ENCODE data around the gene STRAP.
"Not testable (repeated sequence)": the region's sequence is repeated elsewhere in the genome, so short reads cannot be mapped to it uniquely, and the experiment has no call there.

STRAP gene

GRCh38 chr12:15914131-15914530 lies 31.9 kb downstream of the STRAP start:
- not testable (repeated sequence) for H2BK5ac ChIP-seq (ENCODE audit: low read length); H3K4me3 ChIP-seq (ENCODE audit: low read length in 2 of 2); H4K8ac ChIP-seq (ENCODE audit: low read depth, low read length); H4K91ac ChIP-seq (ENCODE audit: low read depth, low read length, poor library complexity); H3K27ac ChIP-seq (replicated peaks; ENCODE audit: low read length); H3K18ac ChIP-seq (ENCODE audit: low read length); H3K23ac ChIP-seq (ENCODE audit: low read depth, low read length, poor library complexity); DNase-seq (ENCODE audit: low spot score); H2BK12ac ChIP-seq (ENCODE audit: low read length); H3K14ac ChIP-seq (ENCODE audit: low read length); H3K79me1 ChIP-seq (ENCODE audit: low read depth, low read length); H3K4me2 ChIP-seq (ENCODE audit: insufficient read depth, low read length, poor library complexity, severe bottlenecking); H3K9me3 ChIP-seq (replicated peaks in 1 of 2; ENCODE audit: control insufficient read depth in 2 of 2, insufficient read depth in 1 of 2, low read depth in 1 of 2, low read length in 2 of 2); H2AK5ac ChIP-seq (ENCODE audit: low read depth, low read length); H3K9ac ChIP-seq (ENCODE audit: low read depth, low read length, poor library complexity); H3K36me3 ChIP-seq (replicated peaks in 1 of 2; ENCODE audit: control insufficient read depth in 2 of 2, insufficient read depth in 2 of 2, low read length in 2 of 2); H2BK15ac ChIP-seq (ENCODE audit: low read length); H2BK120ac ChIP-seq (ENCODE audit: low read depth, low read length); H3K4ac ChIP-seq (ENCODE audit: low read length); H2AFZ ChIP-seq (ENCODE audit: low read length); H3K27me3 ChIP-seq (ENCODE audit: control insufficient read depth in 3 of 3, insufficient read depth in 3 of 3, low read depth in 1 of 3, low read length in 3 of 3)
- WGBS, 2 donors (ENCODE audit: extremely low coverage in 2 of 2, insufficient read length in 2 of 2, insufficient replicate concordance in 1 of 2), result no CpG with 5 or more reads among the region's 5 CpGs
- peaks cover 9 to 14% of the 10 kb centered on the region in 2 donors for H3K4me1 ChIP-seq (ENCODE audit: control insufficient read depth in 2 of 2, insufficient read depth in 1 of 2, low read depth in 1 of 2, low read length in 2 of 2)

DNA sequence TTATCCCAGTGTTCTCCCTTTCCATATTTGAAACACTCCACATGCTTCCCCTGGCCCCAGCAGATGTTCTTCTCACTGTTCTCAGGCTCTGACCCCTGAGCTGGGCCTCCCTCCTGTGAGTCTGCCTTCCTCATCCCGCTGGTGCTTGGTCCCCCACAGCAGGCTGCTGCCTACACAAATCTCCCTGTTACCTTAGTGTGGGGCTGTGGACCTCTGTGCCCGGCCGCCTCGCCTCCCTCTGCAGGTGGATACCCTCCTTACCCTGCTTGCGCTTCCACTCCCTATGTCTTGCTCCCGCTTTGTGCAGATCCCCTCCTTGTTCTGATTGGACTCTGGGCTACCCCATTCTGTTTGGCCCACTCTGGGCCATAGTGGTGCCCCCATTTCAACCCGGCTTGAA lies 35.9 kb downstream of the STRAP start:
- no peak overlapping the region for H3K4me3 ChIP-seq (ENCODE audit: low read length in 2 of 2)
- no peak overlapping the region for H3K4me2 ChIP-seq (ENCODE audit: insufficient read depth, low read length, poor library complexity, severe bottlenecking)
- peak overlapping the region; percentile 77 for H3K18ac ChIP-seq (ENCODE audit: low read length)
- H3K9me3 ChIP-seq (replicated peaks in 1 of 2; ENCODE audit: control insufficient read depth in 2 of 2, insufficient read depth in 1 of 2, low read depth in 1 of 2, low read length in 2 of 2), result peaks cover 0 to 2% of the 10 kb centered on the region in 2 donors
- no peak overlapping the region for H3K9ac ChIP-seq (ENCODE audit: low read depth, low read length, poor library complexity)
- H3K27me3 ChIP-seq (ENCODE audit: control insufficient read depth in 3 of 3, insufficient read depth in 3 of 3, low read depth in 1 of 3, low read length in 3 of 3), result no peaks in the 10 kb centered on the region
- no peak overlapping the region for H3K14ac ChIP-seq (ENCODE audit: low read length)
- no peak overlapping the region for H2BK15ac ChIP-seq (ENCODE audit: low read length)
- no peak overlapping the region for H2BK12ac ChIP-seq (ENCODE audit: low read length)
- no peak overlapping the region for H2BK5ac ChIP-seq (ENCODE audit: low read length)
- no peak overlapping the region for H3K23ac ChIP-seq (ENCODE audit: low read depth, low read length, poor library complexity)
- no peak overlapping the region for H3K27ac ChIP-seq (replicated peaks; ENCODE audit: low read length)
- H2AFZ ChIP-seq (ENCODE audit: low read length), result no peak overlapping the region
- DNase-seq (ENCODE audit: low spot score), result no peak
- no peak overlapping the region for H2AK5ac ChIP-seq (ENCODE audit: low read depth, low read length)
- H3K4ac ChIP-seq (ENCODE audit: low read length), result no peak overlapping the region
- no CpG with 5 or more reads among the region's 7 CpGs for WGBS, 2 donors (ENCODE audit: extremely low coverage in 2 of 2, insufficient read length in 2 of 2, insufficient replicate concordance in 1 of 2)
- peaks cover 0 to 8% of the 10 kb centered on the region in 2 donors for H3K36me3 ChIP-seq (replicated peaks in 1 of 2; ENCODE audit: control insufficient read depth in 2 of 2, insufficient read depth in 2 of 2, low read length in 2 of 2)
- H4K91ac ChIP-seq (ENCODE audit: low read depth, low read length, poor library complexity), result no peak overlapping the region
- no peaks in the 10 kb centered on the region for H3K79me1 ChIP-seq (ENCODE audit: low read depth, low read length)
- H4K8ac ChIP-seq (ENCODE audit: low read depth, low read length), result no peak overlapping the region
- peaks cover 8 to 13% of the 10 kb centered on the region in 2 donors for H3K4me1 ChIP-seq (ENCODE audit: control insufficient read depth in 2 of 2, insufficient read depth in 1 of 2, low read depth in 1 of 2, low read length in 2 of 2)
- no peak overlapping the region for H2BK120ac ChIP-seq (ENCODE audit: low read depth, low read length)

DNA sequence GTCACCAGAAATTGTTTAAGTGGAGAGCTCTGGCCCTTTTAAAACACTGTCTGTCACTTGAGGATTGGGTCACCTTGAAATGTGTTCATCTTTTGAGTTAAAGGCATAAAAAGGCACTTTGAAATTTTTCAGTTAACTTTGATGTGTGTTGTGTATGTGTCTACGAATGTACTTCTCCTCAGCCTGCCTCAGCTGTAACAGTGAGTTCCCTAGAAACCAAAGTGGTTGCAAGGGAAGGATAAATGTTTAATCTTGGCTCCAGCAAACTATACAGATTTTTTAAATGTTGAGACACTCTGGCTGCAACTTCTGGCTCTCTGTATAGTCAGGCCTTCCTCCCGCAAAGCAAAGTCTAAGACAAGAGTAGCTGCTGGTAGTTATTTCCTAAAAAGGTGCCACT lies 37.2 kb downstream of the STRAP start:
- H2BK5ac ChIP-seq (ENCODE audit: low read length), result no peak overlapping the region
- no peak overlapping the region for H3K14ac ChIP-seq (ENCODE audit: low read length)
- DNase-seq (ENCODE audit: low spot score), result no peak
- H4K91ac ChIP-seq (ENCODE audit: low read depth, low read length, poor library complexity), result no peak overlapping the region
- no peak overlapping the region for H3K4ac ChIP-seq (ENCODE audit: low read length)
- WGBS, 2 donors (ENCODE audit: extremely low coverage in 2 of 2, insufficient read length in 2 of 2, insufficient replicate concordance in 1 of 2), result no CpG with 5 or more reads among the region's 2 CpGs
- H3K9me3 ChIP-seq (replicated peaks in 1 of 2; ENCODE audit: control insufficient read depth in 2 of 2, insufficient read depth in 1 of 2, low read depth in 1 of 2, low read length in 2 of 2), result peaks cover 0 to 2% of the 10 kb centered on the region in 2 donors
- H3K9ac ChIP-seq (ENCODE audit: low read depth, low read length, poor library complexity), result no peak overlapping the region
- H3K27me3 ChIP-seq (ENCODE audit: control insufficient read depth in 3 of 3, insufficient read depth in 3 of 3, low read depth in 1 of 3, low read length in 3 of 3), result no peaks in the 10 kb centered on the region
- no peak overlapping the region for H2BK12ac ChIP-seq (ENCODE audit: low read length)
- no peak overlapping the region for H4K8ac ChIP-seq (ENCODE audit: low read depth, low read length)
- no peak overlapping the region for H3K4me2 ChIP-seq (ENCODE audit: insufficient read depth, low read length, poor library complexity, severe bottlenecking)
- peaks cover 8 to 13% of the 10 kb centered on the region in 2 donors for H3K4me1 ChIP-seq (ENCODE audit: control insufficient read depth in 2 of 2, insufficient read depth in 1 of 2, low read depth in 1 of 2, low read length in 2 of 2)
- H2BK120ac ChIP-seq (ENCODE audit: low read depth, low read length), result no peak overlapping the region
- H3K36me3 ChIP-seq (replicated peaks in 1 of 2; ENCODE audit: control insufficient read depth in 2 of 2, insufficient read depth in 2 of 2, low read length in 2 of 2), result peaks cover 0 to 8% of the 10 kb centered on the region in 2 donors
- no peak overlapping the region for H3K18ac ChIP-seq (ENCODE audit: low read length)
- no peak overlapping the region for H2AFZ ChIP-seq (ENCODE audit: low read length)
- no peak overlapping the region for H3K4me3 ChIP-seq (ENCODE audit: low read length in 2 of 2)
- H3K23ac ChIP-seq (ENCODE audit: low read depth, low read length, poor library complexity), result no peak overlapping the region
- no peak overlapping the region for H2BK15ac ChIP-seq (ENCODE audit: low read length)
- H3K27ac ChIP-seq (replicated peaks; ENCODE audit: low read length), result no peak overlapping the region
- no peak overlapping the region for H2AK5ac ChIP-seq (ENCODE audit: low read depth, low read length)
- no peaks in the 10 kb centered on the region for H3K79me1 ChIP-seq (ENCODE audit: low read depth, low read length)

DNA sequence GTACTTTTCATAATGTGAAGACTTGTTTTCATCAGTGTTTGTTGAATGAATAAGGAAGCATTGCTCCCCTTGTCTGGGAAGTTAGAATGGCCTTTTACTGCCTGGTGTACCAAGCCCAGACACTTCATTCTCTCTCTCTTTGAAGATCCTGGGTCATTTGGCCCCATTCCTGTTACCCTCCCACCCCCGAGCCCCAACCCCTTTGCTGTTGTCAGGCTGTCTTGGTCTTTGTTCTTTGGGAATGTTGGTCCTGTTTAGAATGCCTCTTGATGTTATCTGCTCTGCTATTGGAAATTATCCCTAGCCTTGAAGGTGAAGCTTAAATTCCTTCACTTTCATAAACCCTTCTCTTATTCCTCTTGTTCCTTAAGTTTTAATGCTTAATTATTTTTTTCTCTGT lies 42.8 kb downstream of the STRAP start:
- DNase-seq (ENCODE audit: low spot score), result no peak
- no peak overlapping the region for H3K27ac ChIP-seq (replicated peaks; ENCODE audit: low read length)

More for the DNA sequence above, 42.8 kb downstream of the STRAP start:
- no peak overlapping the region for H2BK5ac ChIP-seq (ENCODE audit: low read length)
- H4K8ac ChIP-seq (ENCODE audit: low read depth, low read length), result no peak overlapping the region
- H3K18ac ChIP-seq (ENCODE audit: low read length), result no peak overlapping the region
- H3K14ac ChIP-seq (ENCODE audit: low read length), result no peak overlapping the region
- no peak overlapping the region for H2BK15ac ChIP-seq (ENCODE audit: low read length)
- no peaks in the 10 kb centered on the region for H3K36me3 ChIP-seq (replicated peaks in 1 of 2; ENCODE audit: control insufficient read depth in 2 of 2, insufficient read depth in 2 of 2, low read length in 2 of 2)
- H3K23ac ChIP-seq (ENCODE audit: low read depth, low read length, poor library complexity), result no peak overlapping the region
- H3K9me3 ChIP-seq (replicated peaks in 1 of 2; ENCODE audit: control insufficient read depth in 2 of 2, insufficient read depth in 1 of 2, low read depth in 1 of 2, low read length in 2 of 2), result peaks cover 0 to 2% of the 10 kb centered on the region in 2 donors
- H3K9ac ChIP-seq (ENCODE audit: low read depth, low read length, poor library complexity), result no peak overlapping the region
- H3K4me2 ChIP-seq (ENCODE audit: insufficient read depth, low read length, poor library complexity, severe bottlenecking), result no peak overlapping the region
- no peak overlapping the region for H4K91ac ChIP-seq (ENCODE audit: low read depth, low read length, poor library complexity)
- no peaks in the 10 kb centered on the region for H3K27me3 ChIP-seq (ENCODE audit: control insufficient read depth in 3 of 3, insufficient read depth in 3 of 3, low read depth in 1 of 3, low read length in 3 of 3)
- no peak overlapping the region for H2BK120ac ChIP-seq (ENCODE audit: low read depth, low read length)
- H3K4me3 ChIP-seq (ENCODE audit: low read length in 2 of 2), result no peak overlapping the region
- no peaks in the 10 kb centered on the region for H3K79me1 ChIP-seq (ENCODE audit: low read depth, low read length)
- H3K4ac ChIP-seq (ENCODE audit: low read length), result no peak overlapping the region
- H2AFZ ChIP-seq (ENCODE audit: low read length), result no peak overlapping the region
- no CpG with 5 or more reads among the region's 1 CpG for WGBS, 2 donors (ENCODE audit: extremely low coverage in 2 of 2, insufficient read length in 2 of 2, insufficient replicate concordance in 1 of 2)
- H2BK12ac ChIP-seq (ENCODE audit: low read length), result no peak overlapping the region
- no peak overlapping the region for H2AK5ac ChIP-seq (ENCODE audit: low read depth, low read length)
- peaks cover 11 to 14% of the 10 kb centered on the region in 2 donors for H3K4me1 ChIP-seq (ENCODE audit: control insufficient read depth in 2 of 2, insufficient read depth in 1 of 2, low read depth in 1 of 2, low read length in 2 of 2)

All from neuronal stem cell (in vitro differentiated cells).